Fibroblast of lung (primary cell): Measurements from ENCODE around the gene CHURC1.

Experiments
- CTCF ChIP-seq, 2 donors: IDR thresholded peaks in 1 of 2; conservative IDR thresholded peaks in 1 of 2; 1 replicate in 1 of 2; 2 replicates in 1 of 2; pipeline ENCODE4 v1.5.1; 2011 to 2012; ENCODE audit warnings: low read length in 2 of 2, control low read depth in 1 of 2, inconsistent platforms in 1 of 2, low read depth in 1 of 2, mild to moderate bottlenecking in 1 of 2
- EZH2 ChIP-seq: IDR thresholded peaks from 2 replicates; pipeline ENCODE4 v1.5.1; 2012; ENCODE audit warnings: low read length, control low read depth, mild to moderate bottlenecking; ENCODE audit errors: missing control alignments

GRCh38 chr14:64927031-64927430 is 12.8 kb downstream of the CHURC1 start:
- TF ChIP-seq CTCF (conservative IDR thresholded peaks at IDR 0.05 in 1 of 2, IDR thresholded peaks at IDR 0.05 in 1 of 2; ENCODE audit: low read depth in 1 of 2, low read length in 2 of 2) = no peak
- TF ChIP-seq EZH2 = no peak
